Activated effector memory CD4-positive, alpha-beta T cell treated with anti-CD3 and anti-CD28 coated beads, Interleukin-2, amount 50 U/mL, for 16 hours (primary cell): ENCODE results near the gene PDCL3.

Source experiments
- DNase-seq: peaks from one replicate; pipeline ENCODE4 v3.0.0-alpha.2; 2020

The PDCL3 gene

DNA sequence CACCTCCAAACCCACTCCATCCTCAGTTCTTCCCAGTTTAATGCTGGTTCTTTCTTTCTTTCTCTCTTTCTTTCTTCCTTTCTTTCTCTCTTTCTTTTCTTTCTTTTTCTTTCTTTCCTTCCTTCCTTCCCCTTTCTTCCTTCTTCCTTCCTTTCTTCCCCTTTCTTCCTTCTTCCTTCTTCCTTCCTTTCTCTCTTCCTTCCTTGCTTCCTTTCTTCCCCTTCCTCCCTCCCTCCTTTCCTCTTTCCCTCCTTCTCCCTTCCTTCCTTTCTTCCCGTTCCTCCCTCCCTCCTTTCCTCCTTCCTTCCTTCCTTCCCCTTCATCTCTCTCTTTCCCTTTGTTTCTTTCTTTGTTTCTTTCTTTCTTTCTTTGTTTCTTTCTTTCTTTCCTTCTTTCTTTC is 50.9 kb downstream of the PDCL3 start:
- DNase-seq = no peak

- no peak for DNase-seq
These were observed 51.7 kb downstream of the PDCL3 start for GRCh38 chr2:100614455-100615000.

DNA sequence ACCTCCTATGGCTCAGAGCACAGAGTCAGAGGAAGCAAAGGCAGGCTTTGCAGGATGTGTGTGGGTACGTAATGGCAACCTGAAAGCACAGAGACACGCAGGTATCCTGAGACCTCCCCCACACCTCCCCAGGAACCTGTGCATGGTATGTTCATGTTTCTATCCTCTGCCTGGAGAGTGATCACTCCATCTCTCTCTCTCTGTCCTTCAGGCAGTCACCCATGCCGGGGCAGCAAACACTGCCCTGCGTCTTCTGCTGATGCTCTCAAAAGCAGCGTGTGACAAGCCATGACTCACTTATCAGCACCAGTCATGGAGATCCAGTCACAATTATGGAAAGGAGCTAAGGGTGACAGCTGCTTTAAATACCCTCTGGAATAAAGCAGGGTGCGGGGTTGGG is 52.7 kb downstream of the PDCL3 start:
- no peak for DNase-seq

DNA sequence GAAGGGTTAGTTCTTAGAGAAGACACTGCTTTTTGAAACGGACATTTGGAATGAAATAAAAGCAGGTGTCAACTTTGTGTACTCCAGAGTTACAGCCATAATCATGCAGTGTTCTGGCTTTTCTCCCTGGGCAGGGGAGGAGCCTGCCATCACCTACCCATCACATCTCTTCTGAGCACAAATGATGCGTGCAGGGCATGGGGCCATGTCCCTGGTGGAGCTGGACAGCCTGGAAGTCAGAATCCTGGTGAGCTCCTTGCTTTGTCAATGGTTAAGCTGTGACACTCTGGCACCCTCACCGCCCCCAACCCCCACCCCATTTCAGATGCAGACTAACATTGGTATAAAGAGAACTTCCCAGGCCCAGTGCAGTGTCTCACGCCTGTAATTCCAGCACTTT is 53.1 kb downstream of the PDCL3 start:
- no peak for DNase-seq

- DNase-seq = no peak
These were observed 54.1 kb downstream of the PDCL3 start for GRCh38 chr2:100616841-100617390.

DNA sequence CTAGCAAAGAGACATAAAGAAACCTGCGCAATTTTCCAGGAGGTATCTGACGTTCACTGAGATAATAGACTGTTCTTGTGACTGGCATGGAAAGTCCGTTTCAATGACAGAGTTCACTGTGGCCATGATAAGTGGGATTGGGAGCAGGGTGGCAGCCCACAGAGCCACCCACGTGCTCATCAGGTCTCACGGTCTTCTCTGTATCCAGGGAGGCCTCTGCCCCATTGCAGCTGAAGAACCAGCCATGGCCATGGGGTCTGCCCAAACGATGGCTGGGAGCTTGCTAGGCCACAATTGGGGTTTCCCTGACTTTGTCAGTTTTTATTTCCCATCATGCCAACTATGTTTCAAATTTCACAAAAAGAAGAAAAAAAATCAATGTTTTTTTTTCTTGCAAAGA is 57.2 kb downstream of the PDCL3 start:
- no peak for DNase-seq

- no peak for DNase-seq
These were observed 57.7 kb downstream of the PDCL3 start for GRCh38 chr2:100620481-100620880.

- no peak for DNase-seq
These were observed 58.7 kb downstream of the PDCL3 start for GRCh38 chr2:100621371-100621951.

DNA sequence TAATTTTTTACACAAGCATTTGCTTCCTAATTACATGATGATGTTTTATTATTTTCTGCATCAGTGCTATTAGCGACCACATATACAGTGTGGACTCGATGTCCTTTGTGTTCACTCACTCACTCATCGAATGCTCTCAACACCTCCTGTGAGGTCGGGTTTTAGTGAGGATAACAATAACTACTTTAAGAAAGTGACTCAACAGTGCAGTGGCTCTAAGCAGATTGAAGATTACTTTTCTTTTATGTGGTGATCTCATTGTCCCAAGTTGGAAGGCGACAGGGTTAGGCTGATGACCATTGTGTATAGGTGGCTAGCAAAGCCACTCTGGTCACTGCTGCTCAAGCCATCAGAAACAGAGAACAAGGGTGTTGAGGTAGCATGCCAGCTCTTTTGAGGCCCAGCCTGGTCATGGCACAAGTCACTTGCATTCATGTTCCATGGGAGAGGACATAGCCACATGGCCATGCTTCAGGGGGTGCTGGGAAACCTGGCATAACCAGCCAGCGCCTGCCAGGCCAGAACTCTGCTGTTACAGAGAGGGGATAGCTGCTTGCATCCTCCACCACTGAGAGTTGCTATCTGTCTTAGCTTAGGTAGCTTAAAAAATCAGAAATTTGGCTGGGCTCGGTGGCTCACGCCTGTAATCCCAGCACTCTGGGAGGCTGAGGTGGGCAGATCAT is 60.4 kb downstream of the PDCL3 start:
- DNase-seq = no peak

DNA sequence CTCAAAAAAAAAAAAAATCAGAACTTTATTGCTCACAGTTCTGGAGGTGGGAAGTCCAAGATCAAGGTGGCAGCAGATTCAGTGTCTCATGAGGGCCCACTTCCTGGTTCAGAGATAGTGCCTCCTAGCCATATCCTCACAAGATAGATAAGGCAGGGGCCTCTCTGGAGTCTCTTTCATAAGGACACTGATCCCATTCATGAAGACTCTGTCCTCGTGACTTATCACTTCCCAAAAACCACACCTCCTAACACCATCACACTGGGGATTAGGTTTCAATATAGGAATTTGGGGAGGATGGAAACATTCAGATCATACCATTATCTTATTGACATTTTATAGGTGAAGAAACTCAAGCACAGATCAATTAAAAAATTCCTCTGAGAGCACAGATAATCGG is 61.1 kb downstream of the PDCL3 start:
- DNase-seq = no peak

GRCh38 chr2:100624536-100624935 is 61.7 kb downstream of the PDCL3 start:
- DNase-seq = no peak

- no peak for DNase-seq
These were observed 62.9 kb downstream of the PDCL3 start for GRCh38 chr2:100625717-100626116.
